Tibial nerve (tissue), 4 donors: ENCODE results near the gene CREBRF. TPM values are rescaled to one million over a fixed set of nuclear protein-coding genes. Genes with fewer than 3 reads are reported as not detected.
"Not testable (repeated sequence)": the region's sequence is repeated elsewhere in the genome, so short reads cannot be mapped to it uniquely, and the experiment has no call there.

Source experiments
- DNase-seq, 2 donors: peaks; one replicate each; pipeline ENCODE4 v3.0.0-alpha.2; 2019; ENCODE audit warnings: low spot score in 2 of 2
- H3K27ac ChIP-seq, 4 donors: fragments of 200-600 bp; sonication (generic) in 3 of 4; one replicate each; pipeline ENCODE4 v1.5.1; 2017 to 2019; ENCODE audit warnings: mild to moderate bottlenecking in 1 of 4
- H3K27me3 ChIP-seq, 2 donors: fragments of 200-600 bp; sonication (generic) in 1 of 2; one replicate each; pipeline versions ENCODE4 v1.5.1 to v1.6.0; 2017 to 2019
- H3K36me3 ChIP-seq, 3 donors: fragments of 200-600 bp; sonication (generic); one replicate each; pipeline ENCODE4 v1.5.1; 2018 to 2019
- H3K4me1 ChIP-seq, 4 donors: fragments of 200-600 bp; sonication (generic) in 3 of 4; one replicate each; pipeline ENCODE4 v1.5.1; 2017 to 2019
- H3K4me3 ChIP-seq, 4 donors: fragments of 200-600 bp; sonication (generic) in 3 of 4; one replicate each; pipeline ENCODE4 v1.5.1; 2017 to 2019; ENCODE audit warnings: mild to moderate bottlenecking in 1 of 4, moderate library complexity in 1 of 4
- H3K9me3 ChIP-seq, 4 donors: fragments of 200-600 bp; sonication (generic) in 3 of 4; one replicate each; pipeline ENCODE4 v1.5.1; 2017 to 2019
- EP300 ChIP-seq, 2 donors: sonication (generic); formaldehyde crosslinking; IDR thresholded peaks; one replicate each; pipeline ENCODE4 v1.6.1; 2017; ENCODE audit warnings: antibody characterized with exemption in 2 of 2, mild to moderate bottlenecking in 1 of 2
- POLR2A ChIP-seq, 2 donors: fragments of 450-650 bp; IDR thresholded peaks; one replicate each; pipeline ENCODE4 v1.6.1; 2017; ENCODE audit warnings: antibody characterized with exemption in 2 of 2, mild to moderate bottlenecking in 2 of 2, moderate library complexity in 2 of 2
- WGBS, 2 donors: methylation state at CpG; one replicate each; pipeline ENCODE4 v1.1.5; 2018; 5-methylcytosine and 5-hydroxymethylcytosine counted together
- total RNA-seq, 4 donors: library from RNA; depleted of rRNA; stranded (reverse); fragments of >200 nt; gene quantifications; one replicate each; pipeline ENCODE4 v1.1.0, GENCODE V29; 2016
- TF ChIP-seq, protein P1 (sequence below), 5 experiments: fragments of 200-600 bp in 3 of 5; fragments of 450-650 bp in 2 of 5; sonication (generic) in 3 of 5; IDR thresholded peaks; one replicate each; pipeline ENCODE4 v1.5.1; 2016 to 2019; ENCODE audit warnings: antibody characterized with exemption in 5 of 5, mild to moderate bottlenecking in 3 of 5, moderate library complexity in 2 of 5

CREBRF gene
- total RNA-seq, 4 donors from 2014 or later = 31.2 to 46.3 (median 40.5) TPM

DNA sequence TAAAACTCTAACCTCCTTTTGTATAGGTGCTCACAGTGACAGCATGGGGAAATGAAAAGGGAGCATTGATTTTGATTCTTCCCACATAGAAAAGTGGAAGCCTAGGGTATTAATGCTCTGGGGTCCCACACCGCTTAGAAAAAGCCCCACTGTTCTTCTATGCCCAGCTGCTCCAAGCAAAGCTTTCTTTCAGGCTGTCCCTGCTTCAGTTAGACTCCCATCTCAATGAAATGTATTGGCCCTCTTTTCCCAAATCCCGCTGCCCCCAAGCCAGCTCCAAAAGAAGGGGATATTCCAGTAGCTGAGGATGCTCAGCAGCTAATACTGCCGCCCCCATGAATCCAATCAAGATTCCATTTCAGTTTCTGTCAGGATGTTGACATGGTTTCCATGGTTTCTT lies 17.0 kb upstream of the CREBRF start:
- H3K9me3 ChIP-seq = no peaks in the 10 kb centered on the region
- H3K4me1 ChIP-seq = peaks cover 0 to 36% (median 16%) of the 10 kb centered on the region in 4 donors
- peaks cover 0 to 9% (median 0%) of the 10 kb centered on the region in 3 donors for H3K36me3 ChIP-seq
- no peak overlapping the region for H3K4me3 ChIP-seq
- no peak overlapping the region for H3K27ac ChIP-seq
- H3K27me3 ChIP-seq = no peaks in the 10 kb centered on the region
- TF ChIP-seq POLR2A (IDR thresholded peaks at IDR 0.05) (no peak), EP300 (IDR thresholded peaks at IDR 0.05) (no peak)
- TF ChIP-seq, protein P1, sequence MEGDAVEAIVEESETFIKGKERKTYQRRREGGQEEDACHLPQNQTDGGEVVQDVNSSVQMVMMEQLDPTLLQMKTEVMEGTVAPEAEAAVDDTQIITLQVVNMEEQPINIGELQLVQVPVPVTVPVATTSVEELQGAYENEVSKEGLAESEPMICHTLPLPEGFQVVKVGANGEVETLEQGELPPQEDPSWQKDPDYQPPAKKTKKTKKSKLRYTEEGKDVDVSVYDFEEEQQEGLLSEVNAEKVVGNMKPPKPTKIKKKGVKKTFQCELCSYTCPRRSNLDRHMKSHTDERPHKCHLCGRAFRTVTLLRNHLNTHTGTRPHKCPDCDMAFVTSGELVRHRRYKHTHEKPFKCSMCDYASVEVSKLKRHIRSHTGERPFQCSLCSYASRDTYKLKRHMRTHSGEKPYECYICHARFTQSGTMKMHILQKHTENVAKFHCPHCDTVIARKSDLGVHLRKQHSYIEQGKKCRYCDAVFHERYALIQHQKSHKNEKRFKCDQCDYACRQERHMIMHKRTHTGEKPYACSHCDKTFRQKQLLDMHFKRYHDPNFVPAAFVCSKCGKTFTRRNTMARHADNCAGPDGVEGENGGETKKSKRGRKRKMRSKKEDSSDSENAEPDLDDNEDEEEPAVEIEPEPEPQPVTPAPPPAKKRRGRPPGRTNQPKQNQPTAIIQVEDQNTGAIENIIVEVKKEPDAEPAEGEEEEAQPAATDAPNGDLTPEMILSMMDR (IDR thresholded peaks at IDR 0.05) = no peak
- WGBS, 2 donors = 55 to 59% methylated on average over 3 of the region's 3 CpGs
- no peak for DNase-seq

DNA sequence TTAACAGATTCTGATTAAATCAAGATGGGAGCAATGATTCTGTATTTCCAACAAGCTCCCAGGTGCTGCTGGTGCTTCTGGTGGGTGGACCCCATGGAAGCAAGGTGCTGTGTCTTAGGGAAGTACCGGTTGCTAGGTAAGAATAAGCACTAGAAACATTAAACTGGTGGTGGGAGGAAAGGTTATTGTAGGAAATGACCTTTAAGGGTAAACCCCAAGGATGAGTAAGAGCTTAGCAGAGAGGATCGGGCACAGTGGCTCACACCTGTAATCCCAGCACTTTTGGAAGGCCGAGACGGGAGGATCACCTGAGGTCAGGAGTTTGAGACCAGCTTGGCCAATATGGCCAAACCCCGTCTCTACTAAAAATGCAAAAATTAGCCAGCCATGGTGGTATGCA lies 16.2 kb upstream of the CREBRF start:
- Histone ChIP-seq H3K36me3 (peaks cover 0 to 3% (median 0%) of the 10 kb centered on the region in 3 donors), H3K27ac (no peak overlapping the region), H3K4me1 (peaks cover 0 to 30% (median 12%) of the 10 kb centered on the region in 4 donors), H3K9me3 (no peaks in the 10 kb centered on the region), H3K27me3 (no peaks in the 10 kb centered on the region), H3K4me3 (no peak overlapping the region)
- DNase-seq = no peak
- WGBS, 2 donors = 94 to 95% methylated on average over 5 of the region's 5 CpGs
- no peak for TF ChIP-seq EP300 (IDR thresholded peaks at IDR 0.05)
- no peak for TF ChIP-seq POLR2A (IDR thresholded peaks at IDR 0.05)
- TF ChIP-seq, protein P1 (IDR thresholded peaks at IDR 0.05) = no peak

DNA sequence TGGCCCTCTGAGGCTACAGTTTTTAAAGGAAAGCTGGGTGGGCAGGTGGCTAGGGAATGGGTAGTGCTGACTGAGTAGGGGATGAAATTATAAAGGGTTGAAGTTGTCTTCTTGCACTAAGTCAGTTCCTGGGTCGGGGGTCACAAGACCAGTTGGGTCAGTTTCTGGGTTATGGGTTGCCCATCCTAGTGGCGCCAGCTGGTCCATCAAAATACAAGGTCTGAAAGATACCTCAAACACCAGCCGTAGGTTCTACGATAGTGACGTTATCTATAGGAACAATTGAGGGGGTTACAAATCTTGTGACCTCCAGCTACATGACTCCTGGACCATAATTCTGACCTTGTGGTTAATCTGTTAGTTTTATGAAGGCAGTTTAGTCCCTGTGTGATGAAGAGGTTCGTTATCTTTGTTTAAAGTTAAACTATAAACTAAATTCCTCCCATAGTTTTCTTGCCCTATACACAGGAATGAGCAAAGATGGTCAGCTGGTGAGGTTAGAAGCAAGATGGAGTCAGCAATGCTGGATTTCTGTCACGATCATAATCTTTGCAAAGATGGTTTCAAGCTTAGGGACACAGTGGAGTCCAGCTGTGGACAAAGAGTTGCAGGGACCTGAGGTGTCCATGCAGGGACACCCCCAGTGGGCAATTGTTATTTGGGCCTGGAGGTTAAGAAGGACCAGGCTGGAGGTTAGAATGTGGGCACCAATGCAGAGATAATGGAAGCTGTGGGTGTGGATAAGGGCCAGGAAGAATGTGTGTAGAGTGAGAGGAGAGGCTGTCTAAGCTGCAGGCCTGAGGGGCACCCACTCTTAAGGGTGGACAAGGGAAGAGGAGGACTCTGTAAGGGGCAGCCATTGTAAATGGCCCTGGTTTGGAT lies 14.0 kb upstream of the CREBRF start:
- DNase-seq = no peak
- no peaks in the 10 kb centered on the region for H3K27me3 ChIP-seq
- 82 to 83% methylated on average over 7 of the region's 7 CpGs for WGBS, 2 donors
- H3K4me3 ChIP-seq = no peak overlapping the region
- TF ChIP-seq, protein P1 (IDR thresholded peaks at IDR 0.05) = no peak
- TF ChIP-seq EP300 (IDR thresholded peaks at IDR 0.05) = no peak
- no peak for TF ChIP-seq POLR2A (IDR thresholded peaks at IDR 0.05)
- no peaks in the 10 kb centered on the region for H3K36me3 ChIP-seq
- H3K27ac ChIP-seq = no peak overlapping the region
- H3K9me3 ChIP-seq = no peaks in the 10 kb centered on the region
- H3K4me1 ChIP-seq = peaks cover 0 to 9% (median 0%) of the 10 kb centered on the region in 4 donors

DNA sequence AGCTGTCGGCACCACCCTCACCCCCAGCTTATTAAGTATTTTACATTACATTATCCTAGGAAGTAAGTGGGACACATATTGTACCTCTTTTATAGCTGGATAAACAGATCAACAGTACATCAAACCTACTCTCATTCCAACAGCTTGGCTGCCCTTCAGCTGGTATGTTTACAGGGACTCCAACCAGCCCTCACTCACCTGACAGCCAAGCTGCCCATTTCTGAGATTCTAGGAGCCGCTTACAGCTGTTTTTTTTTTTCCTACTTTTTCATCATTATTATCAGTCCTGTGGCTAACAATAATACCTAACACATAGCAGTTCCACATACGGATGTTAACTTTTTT lies 13.4 kb upstream of the CREBRF start:
- H3K27me3 ChIP-seq = no peaks in the 10 kb centered on the region

DNA sequence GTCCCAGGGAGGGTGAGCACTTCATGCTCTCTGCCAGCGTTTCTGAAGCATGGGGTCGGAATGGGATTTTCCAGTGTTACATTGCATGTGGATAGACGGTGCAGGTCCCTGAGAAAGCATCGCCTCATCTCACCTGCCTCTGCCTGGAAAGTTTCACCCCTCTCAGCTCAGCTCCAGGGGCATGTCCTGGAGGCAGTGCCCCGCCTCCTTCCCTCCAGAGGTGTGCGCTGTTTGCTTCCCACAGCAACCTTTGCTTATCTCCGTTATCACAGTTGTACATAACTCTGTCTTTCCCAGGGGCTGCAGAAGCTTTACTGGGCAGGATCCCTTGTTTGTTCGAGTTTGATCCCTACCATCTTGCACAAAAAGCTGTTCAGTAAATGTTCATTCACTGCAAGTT lies 10.7 kb upstream of the CREBRF start:
- TF ChIP-seq, protein P1 (IDR thresholded peaks at IDR 0.05) = no peak
- no peak for TF ChIP-seq EP300 (IDR thresholded peaks at IDR 0.05)
- DNase-seq = no peak
- Histone ChIP-seq H3K36me3 (no peaks in the 10 kb centered on the region), H3K4me3 (no peak overlapping the region), H3K27me3 (no peaks in the 10 kb centered on the region), H3K9me3 (no peaks in the 10 kb centered on the region), H3K27ac (no peak overlapping the region), H3K4me1 (no peaks in the 10 kb centered on the region)
- WGBS, 2 donors = 48 to 56% methylated on average over 8 of the region's 8 CpGs

More for the DNA sequence above, 13.4 kb upstream of the CREBRF start:
- no peaks in the 10 kb centered on the region for H3K9me3 ChIP-seq
- H3K4me3 ChIP-seq = no peak overlapping the region
- 81 to 85% methylated on average over 3 of the region's 3 CpGs for WGBS, 2 donors
- H3K4me1 ChIP-seq = peaks cover 0 to 4% (median 0%) of the 10 kb centered on the region in 4 donors
- DNase-seq = no peak
- no peaks in the 10 kb centered on the region for H3K36me3 ChIP-seq
- no peak overlapping the region for H3K27ac ChIP-seq
- TF ChIP-seq, protein P1 (IDR thresholded peaks at IDR 0.05) = no peak
- TF ChIP-seq POLR2A (IDR thresholded peaks at IDR 0.05) = no peak
- TF ChIP-seq EP300 (IDR thresholded peaks at IDR 0.05) = no peak

DNA sequence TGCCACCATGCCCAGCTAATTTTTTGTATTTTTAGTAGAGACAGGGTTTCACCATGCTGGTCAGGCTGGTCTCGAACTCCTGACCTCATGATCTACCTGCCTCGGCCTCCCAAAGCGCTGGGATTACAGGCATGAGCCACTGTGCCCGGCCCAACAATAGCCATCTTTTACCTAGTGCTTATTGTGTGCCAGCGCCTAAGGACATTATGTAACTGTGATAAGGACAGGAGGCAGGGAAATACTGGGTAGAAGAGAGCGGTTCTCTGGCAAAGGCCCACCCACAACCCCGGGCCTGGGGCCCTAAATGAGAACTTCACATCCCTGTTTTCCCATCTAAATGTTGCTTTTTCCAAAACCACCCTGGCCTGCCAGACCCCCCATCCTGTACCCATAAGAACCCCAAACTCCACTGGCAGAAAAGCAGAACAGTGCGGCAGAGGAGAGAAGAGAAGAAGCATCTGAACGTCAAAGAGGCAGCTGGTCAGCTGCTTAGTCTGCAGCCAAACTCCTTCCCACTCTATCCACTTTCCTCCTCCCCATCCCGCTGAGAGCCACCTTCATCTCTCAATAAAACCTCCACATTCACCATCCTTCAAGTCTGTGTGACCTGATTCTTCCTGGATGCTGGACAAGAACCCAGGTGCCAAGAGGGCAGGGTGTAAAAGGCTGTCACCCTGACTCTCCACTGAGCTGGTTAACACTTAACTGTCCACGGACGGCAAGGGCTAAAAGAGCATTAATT lies 8.9 kb upstream of the CREBRF start:
- H3K9me3 ChIP-seq, DNase-seq, H3K27me3 ChIP-seq, H3K36me3 ChIP-seq, H3K27ac ChIP-seq, H3K4me1 ChIP-seq, H3K4me3 ChIP-seq: not testable (repeated sequence)
- 73 to 83% methylated on average over 12 of the region's 12 CpGs for WGBS, 2 donors
